Measurements from ENCODE around the gene TMEM145.

The TMEM145 gene

GRCh38 chr19:42352301-42353259, 39.5 kb downstream of the TMEM145 start:
- Histone ChIP-seq H3K4me1 (ENCODE audit: low read length) (no peaks in the 10 kb centered on the region), H3K36me3 (replicated peaks; ENCODE audit: insufficient read depth, low read length) (no peaks in the 10 kb centered on the region), H3F3A (ENCODE audit: insufficient read depth, low read length) (no peaks in the 10 kb centered on the region), H3K27me3 (replicated peaks; ENCODE audit: insufficient read depth, low read length) (no peaks in the 10 kb centered on the region), H3K4me3 (ENCODE audit: low read length) (no peak overlapping the region), H2AFZ (ENCODE audit: low read length) (no peak overlapping the region), H3K4me2 (ENCODE audit: low read depth, low read length) (no peak overlapping the region), H3K9me2 (replicated peaks; ENCODE audit: insufficient read depth, low read length) (no peaks in the 10 kb centered on the region), H3K9me3 (replicated peaks; ENCODE audit: insufficient read depth, low read length) (no peaks in the 10 kb centered on the region), H3K9ac (ENCODE audit: low read length) (no peak overlapping the region), H3K27ac (ENCODE audit: low read length) (no peak overlapping the region), H3K79me2 (ENCODE audit: low read length) (no peaks in the 10 kb centered on the region), H4K20me1 (ENCODE audit: insufficient read depth, low read length) (no peaks in the 10 kb centered on the region)
- no peak for DNase-seq
- no peak for TF ChIP-seq CTCF (IDR thresholded peaks at IDR 0.05; ENCODE audit: low read length)
- TF ChIP-seq EZH2phosphoT487 (IDR thresholded peaks at IDR 0.05; ENCODE audit: low read length) = no peak

GRCh38 chr19:42353341-42354015, 40.4 kb downstream of the TMEM145 start:
- no peaks in the 10 kb centered on the region for H3K27me3 ChIP-seq (replicated peaks; ENCODE audit: insufficient read depth, low read length)
- H3F3A ChIP-seq (ENCODE audit: insufficient read depth, low read length) = no peaks in the 10 kb centered on the region
- no peaks in the 10 kb centered on the region for H3K9me3 ChIP-seq (replicated peaks; ENCODE audit: insufficient read depth, low read length)
- H3K4me2 ChIP-seq (ENCODE audit: low read depth, low read length) = no peak overlapping the region
- H2AFZ ChIP-seq (ENCODE audit: low read length) = no peak overlapping the region
- no peak overlapping the region for H3K4me3 ChIP-seq (ENCODE audit: low read length)
- H4K20me1 ChIP-seq (ENCODE audit: insufficient read depth, low read length) = no peaks in the 10 kb centered on the region
- no peaks in the 10 kb centered on the region for H3K9me2 ChIP-seq (replicated peaks; ENCODE audit: insufficient read depth, low read length)
- TF ChIP-seq CTCF (IDR thresholded peaks at IDR 0.05; ENCODE audit: low read length) (no peak), EZH2 (optimal IDR thresholded peaks at IDR 0.05; ENCODE audit: low read depth, low read length) (no peak), EZH2phosphoT487 (IDR thresholded peaks at IDR 0.05; ENCODE audit: low read length) (no peak)
- H3K9ac ChIP-seq (ENCODE audit: low read length) = no peak overlapping the region
- H3K36me3 ChIP-seq (replicated peaks; ENCODE audit: insufficient read depth, low read length) = no peaks in the 10 kb centered on the region
- H3K79me2 ChIP-seq (ENCODE audit: low read length) = no peaks in the 10 kb centered on the region
- no peak overlapping the region for H3K27ac ChIP-seq (ENCODE audit: low read length)
- DNase-seq = no peak
- no peaks in the 10 kb centered on the region for H3K4me1 ChIP-seq (ENCODE audit: low read length)

GRCh38 chr19:42355896-42356295, 42.8 kb downstream of the TMEM145 start:
- Histone ChIP-seq H3K4me2 (ENCODE audit: low read depth, low read length) (no peak overlapping the region), H4K20me1 (ENCODE audit: insufficient read depth, low read length) (no peaks in the 10 kb centered on the region), H3K4me1 (ENCODE audit: low read length) (no peaks in the 10 kb centered on the region), H3K27me3 (replicated peaks; ENCODE audit: insufficient read depth, low read length) (no peaks in the 10 kb centered on the region), H2AFZ (ENCODE audit: low read length) (no peak overlapping the region), H3K27ac (ENCODE audit: low read length) (no peak overlapping the region), H3K36me3 (replicated peaks; ENCODE audit: insufficient read depth, low read length) (no peaks in the 10 kb centered on the region), H3K79me2 (ENCODE audit: low read length) (no peaks in the 10 kb centered on the region), H3K4me3 (ENCODE audit: low read length) (no peak overlapping the region), H3K9me3 (replicated peaks; ENCODE audit: insufficient read depth, low read length) (no peaks in the 10 kb centered on the region), H3K9ac (ENCODE audit: low read length) (no peak overlapping the region), H3F3A (ENCODE audit: insufficient read depth, low read length) (no peaks in the 10 kb centered on the region), H3K9me2 (replicated peaks; ENCODE audit: insufficient read depth, low read length) (no peaks in the 10 kb centered on the region)
- no peak for TF ChIP-seq EZH2phosphoT487 (IDR thresholded peaks at IDR 0.05; ENCODE audit: low read length)
- TF ChIP-seq EZH2 (optimal IDR thresholded peaks at IDR 0.05; ENCODE audit: low read depth, low read length) = no peak
- no peak for TF ChIP-seq CTCF (IDR thresholded peaks at IDR 0.05; ENCODE audit: low read length)
- no peak for DNase-seq

All from MM.1S (cell line).